ENCODE data around the gene UBE2Q1. TPM values are rescaled to one million over a fixed set of nuclear protein-coding genes. Genes with fewer than 3 reads are reported as not detected.
A peak's percentile ranks its signal among the peaks of the same experiment; 100 is the strongest.

The UBE2Q1 gene
- total and polyA plus RNA-seq, 4 donors, result 25.5 to 63.9 (median 45.0) TPM

- intact Hi-C loops (cut with DNase I), result no loop called here
- H3K27ac ChIP-seq (ENCODE audit: low read depth in 1 of 2, low read length in 2 of 2), result no peak overlapping the region
- H3K27me3 ChIP-seq (ENCODE audit: control insufficient read depth in 1 of 2, insufficient read depth in 2 of 2, low read length in 1 of 2), result peaks cover 0 to 3% of the 10 kb centered on the region in 2 donors
- no peak for ATAC-seq (ENCODE audit: low FRiP score)
- no peaks in the 10 kb centered on the region for H3K4me1 ChIP-seq (ENCODE audit: control insufficient read depth in 1 of 2, insufficient read depth in 2 of 2, low read length in 2 of 2)
- no peaks in the 10 kb centered on the region for H3K36me3 ChIP-seq (ENCODE audit: control insufficient read depth in 1 of 2, insufficient read depth in 2 of 2, low read length in 1 of 2)
- 91 to 93% methylated on average over 11 of the region's 11 CpGs for WGBS, 2 donors
- H3K4me3 ChIP-seq (ENCODE audit: low read length in 2 of 2), result no peak overlapping the region
- no peak for DNase-seq
- peaks cover 2% of the 10 kb centered on the region for H3K9me3 ChIP-seq (ENCODE audit: control insufficient read depth, low read length)
Observed at GRCh38 chr1:154517661-154518060, 40.8 kb downstream of the UBE2Q1 start.

- WGBS, 2 donors, result 77 to 81% methylated on average over 7 of the region's 7 CpGs
- Histone ChIP-seq H3K9me3 (ENCODE audit: control insufficient read depth, low read length) (peaks cover 2% of the 10 kb centered on the region), H3K4me1 (ENCODE audit: control insufficient read depth in 1 of 2, insufficient read depth in 2 of 2, low read length in 2 of 2) (no peaks in the 10 kb centered on the region), H3K36me3 (ENCODE audit: control insufficient read depth in 1 of 2, insufficient read depth in 2 of 2, low read length in 1 of 2) (no peaks in the 10 kb centered on the region), H3K27me3 (ENCODE audit: control insufficient read depth in 1 of 2, insufficient read depth in 2 of 2, low read length in 1 of 2) (peaks cover 0 to 3% of the 10 kb centered on the region in 2 donors), H3K27ac (ENCODE audit: low read depth in 1 of 2, low read length in 2 of 2) (no peak overlapping the region), H3K4me3 (ENCODE audit: low read length in 2 of 2) (no peak overlapping the region)
- ATAC-seq (ENCODE audit: low FRiP score) (no peak), DNase-seq (no peak)
- intact Hi-C loops (cut with DNase I), result no loop called here
Observed at GRCh38 chr1:154514066-154514553, 44.4 kb downstream of the UBE2Q1 start.

- H3K4me1 ChIP-seq (ENCODE audit: control insufficient read depth in 1 of 2, insufficient read depth in 2 of 2, low read length in 2 of 2), result no peaks in the 10 kb centered on the region
- WGBS, 2 donors, result 75 to 76% methylated on average over 3 of the region's 3 CpGs
- H3K36me3 ChIP-seq (ENCODE audit: control insufficient read depth in 1 of 2, insufficient read depth in 2 of 2, low read length in 1 of 2), result no peaks in the 10 kb centered on the region
- DNase-seq, result no peak
- no peak for ATAC-seq (ENCODE audit: low FRiP score)
- intact Hi-C loops (cut with DNase I), result no loop called here
- peaks cover 1% of the 10 kb centered on the region for H3K9me3 ChIP-seq (ENCODE audit: control insufficient read depth, low read length)
- peaks cover 0 to 1% of the 10 kb centered on the region in 2 donors for H3K27me3 ChIP-seq (ENCODE audit: control insufficient read depth in 1 of 2, insufficient read depth in 2 of 2, low read length in 1 of 2)
- no peak overlapping the region for H3K27ac ChIP-seq (ENCODE audit: low read depth in 1 of 2, low read length in 2 of 2)
- no peak overlapping the region for H3K4me3 ChIP-seq (ENCODE audit: low read length in 2 of 2)
Observed at GRCh38 chr1:154512760-154513159, 45.7 kb downstream of the UBE2Q1 start.

- ATAC-seq (ENCODE audit: low FRiP score) (no peak), DNase-seq (no peak)
- WGBS, 2 donors, result 80% methylated on average over 5 of the region's 5 CpGs
- Histone ChIP-seq H3K4me1 (ENCODE audit: control insufficient read depth in 1 of 2, insufficient read depth in 2 of 2, low read length in 2 of 2) (no peaks in the 10 kb centered on the region), H3K27me3 (ENCODE audit: control insufficient read depth in 1 of 2, insufficient read depth in 2 of 2, low read length in 1 of 2) (peaks cover 3 to 8% of the 10 kb centered on the region in 2 donors), H3K9me3 (ENCODE audit: control insufficient read depth, low read length) (no peaks in the 10 kb centered on the region), H3K36me3 (ENCODE audit: control insufficient read depth in 1 of 2, insufficient read depth in 2 of 2, low read length in 1 of 2) (no peaks in the 10 kb centered on the region), H3K27ac (ENCODE audit: low read depth in 1 of 2, low read length in 2 of 2) (no peak overlapping the region), H3K4me3 (ENCODE audit: low read length in 2 of 2) (no peak overlapping the region)
- intact Hi-C loops (cut with DNase I), result no loop called here
Observed at GRCh38 chr1:154503898-154504297, 54.6 kb downstream of the UBE2Q1 start.

- 12 to 13% methylated on average over 23 to 43 of the region's 43 CpGs for WGBS, 2 donors
- intact Hi-C loops (cut with DNase I), result no loop called here
- H3K27ac ChIP-seq (ENCODE audit: low read depth in 1 of 2, low read length in 2 of 2), result no peak overlapping the region
Observed at GRCh38 chr1:154502744-154503115, 55.7 kb downstream of the UBE2Q1 start.

GRCh38 chr1:154502066-154502743 is 56.3 kb downstream of the UBE2Q1 start, which contains the start of the genes SHE and TDRD10:
TSS of gene SHE (minus strand) at chr1:154502412. CDS start at chr1:154502026, 386 bp downstream.
TSS of gene TDRD10 (plus strand) at chr1:154502219. CDS start at chr1:154506904, 4,685 bp downstream.
- peak; percentile 57 to 79 for DNase-seq
- H3K27me3 ChIP-seq (ENCODE audit: control insufficient read depth in 1 of 2, insufficient read depth in 2 of 2, low read length in 1 of 2), result peaks cover 3 to 8% of the 10 kb centered on the region in 2 donors

More at GRCh38 chr1:154502744-154503115, 55.7 kb downstream of the UBE2Q1 start:
- Histone ChIP-seq H3K9me3 (ENCODE audit: control insufficient read depth, low read length) (no peaks in the 10 kb centered on the region), H3K4me3 (ENCODE audit: low read length in 2 of 2) (no peak overlapping the region), H3K27me3 (ENCODE audit: control insufficient read depth in 1 of 2, insufficient read depth in 2 of 2, low read length in 1 of 2) (peaks cover 3 to 8% of the 10 kb centered on the region in 2 donors), H3K36me3 (ENCODE audit: control insufficient read depth in 1 of 2, insufficient read depth in 2 of 2, low read length in 1 of 2) (no peaks in the 10 kb centered on the region), H3K4me1 (ENCODE audit: control insufficient read depth in 1 of 2, insufficient read depth in 2 of 2, low read length in 2 of 2) (no peaks in the 10 kb centered on the region)
- peak; percentile 47 for ATAC-seq (ENCODE audit: low FRiP score)
- no peak for DNase-seq

GRCh38 chr1:154501423-154502065 is 56.9 kb downstream of the UBE2Q1 start:
- WGBS, 2 donors, result 2 to 3% methylated on average over 45 to 54 of the region's 54 CpGs
- H3K27me3 ChIP-seq (ENCODE audit: control insufficient read depth in 1 of 2, insufficient read depth in 2 of 2, low read length in 1 of 2), result peaks cover 3 to 8% of the 10 kb centered on the region in 2 donors
- ATAC-seq (ENCODE audit: low FRiP score), result peak; percentile 74
- no peaks in the 10 kb centered on the region for H3K9me3 ChIP-seq (ENCODE audit: control insufficient read depth, low read length)
- H3K27ac ChIP-seq (ENCODE audit: low read depth in 1 of 2, low read length in 2 of 2), result no peak overlapping the region
- DNase-seq, result peak; percentile 76 to 90
- no peaks in the 10 kb centered on the region for H3K36me3 ChIP-seq (ENCODE audit: control insufficient read depth in 1 of 2, insufficient read depth in 2 of 2, low read length in 1 of 2)
- intact Hi-C loops (cut with DNase I), result no loop called here
- H3K4me3 ChIP-seq (ENCODE audit: low read length in 2 of 2), result peak overlapping the region in 1 of 2 donors; percentile 12
- H3K4me1 ChIP-seq (ENCODE audit: control insufficient read depth in 1 of 2, insufficient read depth in 2 of 2, low read length in 2 of 2), result no peaks in the 10 kb centered on the region

More at GRCh38 chr1:154502066-154502743, 56.3 kb downstream of the UBE2Q1 start, which contains the start of the genes SHE and TDRD10:
- H3K9me3 ChIP-seq (ENCODE audit: control insufficient read depth, low read length), result no peaks in the 10 kb centered on the region
- ATAC-seq (ENCODE audit: low FRiP score), result peak; percentile 80
- H3K4me3 ChIP-seq (ENCODE audit: low read length in 2 of 2), result peak within 1 kb of the TSS in 1 of 2 donors; percentile 12
- intact Hi-C loops (cut with DNase I), result no loop called here
- no peaks in the 10 kb centered on the region for H3K4me1 ChIP-seq (ENCODE audit: control insufficient read depth in 1 of 2, insufficient read depth in 2 of 2, low read length in 2 of 2)
- H3K27ac ChIP-seq (ENCODE audit: low read depth in 1 of 2, low read length in 2 of 2), result no peak within 1 kb of the TSS
- 2% methylated on average over 53 to 90 of the region's 90 CpGs for WGBS, 2 donors
- no peaks in the 10 kb centered on the region for H3K36me3 ChIP-seq (ENCODE audit: control insufficient read depth in 1 of 2, insufficient read depth in 2 of 2, low read length in 1 of 2)

GRCh38 chr1:154500533-154500932 is 57.9 kb downstream of the UBE2Q1 start:
- peaks cover 3 to 6% of the 10 kb centered on the region in 2 donors for H3K27me3 ChIP-seq (ENCODE audit: control insufficient read depth in 1 of 2, insufficient read depth in 2 of 2, low read length in 1 of 2)
- H3K27ac ChIP-seq (ENCODE audit: low read depth in 1 of 2, low read length in 2 of 2), result no peak overlapping the region
- WGBS, 2 donors, result 79 to 80% methylated on average over 8 of the region's 8 CpGs

More at GRCh38 chr1:154500533-154500932, 57.9 kb downstream of the UBE2Q1 start:
- ATAC-seq (ENCODE audit: low FRiP score) (no peak), DNase-seq (no peak)
- no peaks in the 10 kb centered on the region for H3K9me3 ChIP-seq (ENCODE audit: control insufficient read depth, low read length)
- no peak overlapping the region for H3K4me3 ChIP-seq (ENCODE audit: low read length in 2 of 2)
- no peaks in the 10 kb centered on the region for H3K36me3 ChIP-seq (ENCODE audit: control insufficient read depth in 1 of 2, insufficient read depth in 2 of 2, low read length in 1 of 2)
- intact Hi-C loops (cut with DNase I), result no loop called here
- H3K4me1 ChIP-seq (ENCODE audit: control insufficient read depth in 1 of 2, insufficient read depth in 2 of 2, low read length in 2 of 2), result no peaks in the 10 kb centered on the region

Measured in aorta (tissue), 5 donors.